ENCODE data around the gene CREB5. TPM values are rescaled to one million over a fixed set of nuclear protein-coding genes. Genes with fewer than 3 reads are reported as not detected.

Gene CREB5
- total RNA-seq, 1 donor from 2014 or later = 25.7 TPM

- DNase-seq (ENCODE audit: low read depth) = peak; percentile 92
- no peak overlapping the region for H3K4me3 ChIP-seq (ENCODE audit: low read depth, low read length)
- TF ChIP-seq, protein P1, sequence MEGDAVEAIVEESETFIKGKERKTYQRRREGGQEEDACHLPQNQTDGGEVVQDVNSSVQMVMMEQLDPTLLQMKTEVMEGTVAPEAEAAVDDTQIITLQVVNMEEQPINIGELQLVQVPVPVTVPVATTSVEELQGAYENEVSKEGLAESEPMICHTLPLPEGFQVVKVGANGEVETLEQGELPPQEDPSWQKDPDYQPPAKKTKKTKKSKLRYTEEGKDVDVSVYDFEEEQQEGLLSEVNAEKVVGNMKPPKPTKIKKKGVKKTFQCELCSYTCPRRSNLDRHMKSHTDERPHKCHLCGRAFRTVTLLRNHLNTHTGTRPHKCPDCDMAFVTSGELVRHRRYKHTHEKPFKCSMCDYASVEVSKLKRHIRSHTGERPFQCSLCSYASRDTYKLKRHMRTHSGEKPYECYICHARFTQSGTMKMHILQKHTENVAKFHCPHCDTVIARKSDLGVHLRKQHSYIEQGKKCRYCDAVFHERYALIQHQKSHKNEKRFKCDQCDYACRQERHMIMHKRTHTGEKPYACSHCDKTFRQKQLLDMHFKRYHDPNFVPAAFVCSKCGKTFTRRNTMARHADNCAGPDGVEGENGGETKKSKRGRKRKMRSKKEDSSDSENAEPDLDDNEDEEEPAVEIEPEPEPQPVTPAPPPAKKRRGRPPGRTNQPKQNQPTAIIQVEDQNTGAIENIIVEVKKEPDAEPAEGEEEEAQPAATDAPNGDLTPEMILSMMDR (conservative IDR thresholded peaks at IDR 0.05; ENCODE audit: low read depth, low read length) = peak; percentile 11
Observed at GRCh38 chr7:28570113-28570969, 158.0 kb downstream of the CREB5 start.

DNA sequence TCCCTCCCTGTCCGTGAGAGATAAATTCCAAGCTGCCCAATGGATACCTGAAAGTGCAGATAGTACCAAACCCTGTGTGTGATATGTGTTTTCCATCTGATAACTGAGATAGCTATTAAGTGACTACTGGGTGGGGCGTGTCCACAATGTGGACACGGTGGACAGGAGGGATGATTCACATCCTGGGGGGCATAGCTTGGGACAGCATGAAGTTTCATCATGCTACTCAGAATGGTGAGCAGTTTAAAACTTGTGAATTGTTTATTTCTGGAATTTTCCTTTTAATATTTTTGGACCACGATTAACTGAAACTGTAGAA is 158.6 kb downstream of the CREB5 start:
- no peak overlapping the region for H3K4me3 ChIP-seq (ENCODE audit: low read depth, low read length)
- DNase-seq (ENCODE audit: low read depth) = no peak
- TF ChIP-seq, protein P1 (conservative IDR thresholded peaks at IDR 0.05; ENCODE audit: low read depth, low read length) = no peak

GRCh38 chr7:28571405-28571804 is 159.1 kb downstream of the CREB5 start:
- TF ChIP-seq, protein P1 (conservative IDR thresholded peaks at IDR 0.05; ENCODE audit: low read depth, low read length) = no peak
- DNase-seq (ENCODE audit: low read depth) = no peak
- no peak overlapping the region for H3K4me3 ChIP-seq (ENCODE audit: low read depth, low read length)

DNA sequence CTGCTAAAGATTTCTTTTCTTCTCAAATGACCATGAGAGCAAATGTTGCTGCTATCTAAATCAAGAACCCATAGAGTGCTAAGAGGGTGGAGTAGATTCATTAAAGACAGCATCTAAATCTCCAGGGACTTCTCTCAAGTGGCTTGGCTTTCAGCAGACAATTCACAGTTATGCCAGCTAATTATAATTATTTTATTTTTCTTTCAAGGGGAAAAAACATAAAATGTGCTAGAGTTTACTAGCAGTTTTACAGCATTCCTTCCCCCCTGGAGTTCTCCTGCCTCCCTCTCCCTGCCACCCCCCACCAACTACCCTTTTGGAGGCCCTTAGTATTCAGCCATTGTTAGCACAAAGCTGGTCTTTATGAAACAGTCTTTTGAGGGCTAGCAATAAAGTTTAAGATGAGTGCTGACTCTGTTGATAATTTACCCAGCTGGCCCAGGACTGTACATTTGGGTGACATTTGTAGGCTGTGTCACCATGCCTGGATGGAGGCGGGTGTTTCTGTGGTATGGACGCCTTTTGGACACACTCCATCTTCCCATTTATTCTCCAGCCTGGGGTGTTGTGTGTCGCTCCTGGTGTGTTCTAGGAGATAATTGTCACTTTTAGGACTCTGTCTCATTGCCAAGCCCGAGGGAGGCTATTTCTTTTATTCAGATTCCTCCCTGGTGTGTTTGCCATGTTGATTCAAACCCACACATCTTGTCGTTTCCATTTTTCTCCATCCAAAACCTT is 160.2 kb downstream of the CREB5 start:
- TF ChIP-seq, protein P1 (conservative IDR thresholded peaks at IDR 0.05; ENCODE audit: low read depth, low read length) = no peak
- DNase-seq (ENCODE audit: low read depth) = no peak
- H3K4me3 ChIP-seq (ENCODE audit: low read depth, low read length) = no peak overlapping the region

DNA sequence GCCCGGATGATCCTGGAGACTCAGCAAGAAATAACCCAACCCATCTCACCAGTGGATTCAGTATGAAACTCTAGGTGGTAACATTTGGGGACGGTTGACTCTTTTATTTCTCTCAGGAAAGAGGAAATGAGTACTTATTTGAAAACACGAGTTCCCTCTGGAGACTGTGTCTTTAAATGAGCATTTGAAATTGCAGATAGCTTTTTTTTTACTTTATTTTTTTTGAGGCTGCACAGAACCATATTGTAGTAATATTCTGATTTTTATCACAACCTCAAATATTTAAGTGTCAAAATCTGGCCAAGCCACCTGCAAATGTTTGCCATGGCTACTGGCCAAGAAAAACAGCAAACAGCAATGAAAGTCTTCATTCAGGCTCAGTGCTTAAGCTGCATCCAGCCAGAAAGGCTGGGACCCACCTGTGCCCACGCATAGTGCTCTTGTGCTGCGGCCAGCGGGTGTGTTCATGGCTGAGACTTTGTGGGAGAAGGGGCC is 160.8 kb downstream of the CREB5 start:
- no peak overlapping the region for H3K4me3 ChIP-seq (ENCODE audit: low read depth, low read length)
- DNase-seq (ENCODE audit: low read depth) = no peak
- TF ChIP-seq, protein P1 (conservative IDR thresholded peaks at IDR 0.05; ENCODE audit: low read depth, low read length) = no peak

DNA sequence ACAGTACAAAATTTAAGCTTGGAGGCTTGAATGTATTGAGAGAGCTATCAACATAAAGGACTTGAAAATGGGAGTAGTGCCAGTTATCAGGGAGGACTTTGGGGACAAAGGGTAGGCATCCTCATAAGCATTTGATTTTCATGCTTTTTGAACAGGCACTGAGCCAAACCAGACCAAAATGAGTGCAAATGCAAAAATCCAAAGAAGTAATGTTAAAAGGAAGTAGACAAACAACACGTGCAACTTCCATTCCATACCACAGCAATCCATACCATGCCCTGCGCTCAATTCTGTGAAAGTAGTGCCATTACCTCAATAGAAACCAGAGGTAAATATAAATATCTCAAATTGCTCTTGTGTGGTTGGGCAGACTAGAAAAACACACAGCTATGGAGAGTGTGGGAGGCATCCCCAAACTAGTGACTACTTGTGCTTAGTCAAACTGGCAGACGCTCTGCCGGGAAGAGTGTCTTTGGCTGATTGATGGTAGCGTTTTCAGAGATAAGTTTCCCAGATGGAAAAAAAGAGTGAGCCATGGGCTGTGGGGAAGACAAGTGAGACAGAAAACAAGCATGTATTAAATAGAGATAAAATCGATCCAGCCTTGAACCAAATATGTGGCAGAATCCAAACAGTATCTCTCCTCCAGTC is 161.5 kb downstream of the CREB5 start:
- TF ChIP-seq, protein P1 (conservative IDR thresholded peaks at IDR 0.05; ENCODE audit: low read depth, low read length) = no peak

More for the DNA sequence above, 161.5 kb downstream of the CREB5 start:
- no peak overlapping the region for H3K4me3 ChIP-seq (ENCODE audit: low read depth, low read length)
- no peak for DNase-seq (ENCODE audit: low read depth)
